ENCODE results near the gene ARHGEF3.

Gene ARHGEF3
- long read RNA-seq, partial matches to known transcripts, result 0 of 1 reads
- long read RNA-seq, other reads (novel, unspliced or antisense), result 1 of 1 reads

GRCh38 chr3:56801662-56802377 is at the start of gene ARHGEF3:
ARHGEF3 (minus strand) TSS chr3:56801949; CDS start chr3:56801798, 151 bp downstream.
- TF ChIP-seq REST (IDR thresholded peaks at IDR 0.05; ENCODE audit: insufficient replicate concordance, low read depth) (no peak), POLR2AphosphoS5 (IDR thresholded peaks at IDR 0.05; ENCODE audit: low read depth) (no peak), GABPA (IDR thresholded peaks at IDR 0.05; ENCODE audit: low read depth) (no peak), CTCF (IDR thresholded peaks at IDR 0.05; ENCODE audit: insufficient read depth, low read length) (peak; percentile 25)
- DNase-seq (ENCODE audit: low read depth in 1 of 2, low spot score in 1 of 2), result peak; percentile 43 to 58
- Histone ChIP-seq H3K27me3 (ENCODE audit: insufficient read depth, poor library complexity, severe bottlenecking) (no peaks in the 10 kb centered on the region), H3K4me3 (replicated peaks; ENCODE audit: insufficient read depth, low read length) (peak within 1 kb of the TSS; percentile 53), H3K27ac (replicated peaks) (no peak within 1 kb of the TSS)

- Histone ChIP-seq H3K4me3 (replicated peaks; ENCODE audit: insufficient read depth, low read length) (no peak overlapping the region), H3K27me3 (ENCODE audit: insufficient read depth, poor library complexity, severe bottlenecking) (no peaks in the 10 kb centered on the region), H3K27ac (replicated peaks) (no peak overlapping the region)
- no peak for DNase-seq (ENCODE audit: low read depth in 1 of 2, low spot score in 1 of 2)
- no peak for TF ChIP-seq GABPA (IDR thresholded peaks at IDR 0.05; ENCODE audit: low read depth)
- no peak for TF ChIP-seq REST (IDR thresholded peaks at IDR 0.05; ENCODE audit: insufficient replicate concordance, low read depth)
- no peak for TF ChIP-seq CTCF (IDR thresholded peaks at IDR 0.05; ENCODE audit: insufficient read depth, low read length)
- no peak for TF ChIP-seq POLR2AphosphoS5 (IDR thresholded peaks at IDR 0.05; ENCODE audit: low read depth)
- no peak for TF ChIP-seq SPI1 (IDR thresholded peaks at IDR 0.05; ENCODE audit: borderline replicate concordance, low read depth)
These were observed 47.9 kb upstream of the ARHGEF3 start for GRCh38 chr3:56849698-56850097.

GRCh38 chr3:56845505-56845904 is 43.8 kb upstream of the ARHGEF3 start:
- DNase-seq (ENCODE audit: low read depth in 1 of 2, low spot score in 1 of 2), result no peak
- Histone ChIP-seq H3K27me3 (ENCODE audit: insufficient read depth, poor library complexity, severe bottlenecking) (no peaks in the 10 kb centered on the region), H3K27ac (replicated peaks) (no peak overlapping the region), H3K4me3 (replicated peaks; ENCODE audit: insufficient read depth, low read length) (no peak overlapping the region)
- TF ChIP-seq GABPA (IDR thresholded peaks at IDR 0.05; ENCODE audit: low read depth) (no peak), REST (IDR thresholded peaks at IDR 0.05; ENCODE audit: insufficient replicate concordance, low read depth) (no peak)
